ENCODE measurements around the gene TSPYL6.

GRCh38 chr2:54284826-54285225 lies 28.8 kb upstream of the TSPYL6 start:
- no peak for TF ChIP-seq POLR2A (IDR thresholded peaks at IDR 0.05)
- no peak for TF ChIP-seq CTCF (IDR thresholded peaks at IDR 0.05)
